Peyer's patch (tissue), 4 donors: ENCODE data around the gene SLC43A3. TPM values are rescaled to one million over a fixed set of nuclear protein-coding genes. Genes with fewer than 3 reads are reported as not detected.
"Not testable (repeated sequence)": the region's sequence is repeated elsewhere in the genome, so short reads cannot be mapped to it uniquely, and the experiment has no call there.

Source experiments
- DNase-seq, 3 donors: peaks; one replicate each; pipeline ENCODE4 v3.0.0-alpha.2; 2017 to 2019
- H3K27ac ChIP-seq, 4 donors: fragments of 200-600 bp; sonication (generic); one replicate each; pipeline ENCODE4 v1.5.1; 2016 to 2019
- H3K27me3 ChIP-seq, 2 donors: fragments of 200-600 bp; sonication (generic); one replicate each; pipeline ENCODE4 v1.5.1; 2019
- H3K36me3 ChIP-seq, 3 donors: fragments of 200-600 bp; sonication (generic); one replicate each; pipeline ENCODE4 v1.5.1; 2016 to 2019
- H3K4me1 ChIP-seq, 4 donors: fragments of 200-600 bp; sonication (generic); one replicate each; pipeline ENCODE4 v1.5.1; 2016 to 2019
- H3K4me3 ChIP-seq, 4 donors: fragments of 200-600 bp; sonication (generic); 1 replicate in 3 of 4; 2 replicates in 1 of 4; pipeline ENCODE4 v1.5.1; 2016 to 2019; ENCODE audit warnings: mild to moderate bottlenecking in 1 of 4
- H3K9me3 ChIP-seq, 4 donors: fragments of 200-600 bp; sonication (generic); one replicate each; pipeline ENCODE4 v1.5.1; 2016 to 2019; ENCODE audit warnings: mild to moderate bottlenecking in 1 of 4
- POLR2A ChIP-seq, 2 donors: fragments of 450-650 bp; IDR thresholded peaks; one replicate each; pipeline ENCODE4 v1.5.1; 2017; ENCODE audit warnings: antibody characterized with exemption in 2 of 2, mild to moderate bottlenecking in 2 of 2, moderate library complexity in 2 of 2
- total RNA-seq, 4 donors: library from RNA; depleted of rRNA; stranded (reverse); fragments of >200 nt; gene quantifications; one replicate each; pipeline ENCODE4 v1.1.0, GENCODE V29; 2016
- TF ChIP-seq, protein P1 (sequence below), 6 experiments: fragments of 450-650 bp in 4 of 6; fragments of 200-600 bp in 2 of 6; sonication (generic) in 1 of 6; IDR thresholded peaks; one replicate each; pipeline ENCODE4 v1.5.1; 2017 to 2019; ENCODE audit warnings: antibody characterized with exemption in 6 of 6, mild to moderate bottlenecking in 3 of 6, moderate library complexity in 1 of 6

The SLC43A3 gene
- total RNA-seq, 4 donors from 2014 or later = 5.1 to 38.8 (median 17.6) TPM

DNA sequence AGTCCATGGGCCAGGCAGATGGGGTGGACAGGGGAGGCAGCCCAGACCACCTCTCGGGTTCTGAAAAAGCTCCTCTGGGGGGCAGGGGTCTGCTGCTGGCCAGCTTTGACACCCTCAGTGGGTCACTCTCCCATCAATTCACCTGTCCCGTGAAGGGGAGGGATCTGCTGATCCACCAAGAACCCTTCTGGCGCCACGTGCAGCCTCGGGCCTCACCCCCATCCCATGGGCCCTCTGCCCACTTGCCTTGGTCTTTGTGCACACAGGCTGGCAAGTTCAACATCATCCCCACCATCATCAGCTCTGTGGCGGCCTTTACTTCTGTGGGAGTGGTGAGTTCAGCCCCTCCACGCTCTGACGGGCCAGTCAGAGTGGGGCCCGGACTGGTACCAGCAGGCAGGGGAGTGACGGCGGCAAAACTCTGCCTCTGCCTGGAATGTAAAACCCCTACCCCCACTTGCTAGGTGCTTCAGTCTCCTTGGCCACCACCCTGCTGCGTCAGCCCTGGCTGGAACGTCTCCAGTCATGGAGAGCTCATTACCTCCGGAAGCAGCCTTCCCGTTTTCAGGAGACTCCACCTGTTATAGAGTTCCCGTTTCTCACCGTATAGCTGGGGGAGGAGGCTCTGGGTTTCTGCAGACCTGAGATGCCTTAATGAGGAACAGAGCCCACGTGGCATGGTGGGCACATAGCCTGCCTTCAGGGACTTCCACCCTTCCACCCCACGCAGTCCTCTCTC lies 58.6 kb downstream of the SLC43A3 start:
- no peaks in the 10 kb centered on the region for H3K4me1 ChIP-seq
- no peak overlapping the region for H3K27ac ChIP-seq
- H3K27me3 ChIP-seq = no peaks in the 10 kb centered on the region
- no peak overlapping the region for H3K4me3 ChIP-seq
- TF ChIP-seq POLR2A (IDR thresholded peaks at IDR 0.05) = no peak
- TF ChIP-seq, protein P1, sequence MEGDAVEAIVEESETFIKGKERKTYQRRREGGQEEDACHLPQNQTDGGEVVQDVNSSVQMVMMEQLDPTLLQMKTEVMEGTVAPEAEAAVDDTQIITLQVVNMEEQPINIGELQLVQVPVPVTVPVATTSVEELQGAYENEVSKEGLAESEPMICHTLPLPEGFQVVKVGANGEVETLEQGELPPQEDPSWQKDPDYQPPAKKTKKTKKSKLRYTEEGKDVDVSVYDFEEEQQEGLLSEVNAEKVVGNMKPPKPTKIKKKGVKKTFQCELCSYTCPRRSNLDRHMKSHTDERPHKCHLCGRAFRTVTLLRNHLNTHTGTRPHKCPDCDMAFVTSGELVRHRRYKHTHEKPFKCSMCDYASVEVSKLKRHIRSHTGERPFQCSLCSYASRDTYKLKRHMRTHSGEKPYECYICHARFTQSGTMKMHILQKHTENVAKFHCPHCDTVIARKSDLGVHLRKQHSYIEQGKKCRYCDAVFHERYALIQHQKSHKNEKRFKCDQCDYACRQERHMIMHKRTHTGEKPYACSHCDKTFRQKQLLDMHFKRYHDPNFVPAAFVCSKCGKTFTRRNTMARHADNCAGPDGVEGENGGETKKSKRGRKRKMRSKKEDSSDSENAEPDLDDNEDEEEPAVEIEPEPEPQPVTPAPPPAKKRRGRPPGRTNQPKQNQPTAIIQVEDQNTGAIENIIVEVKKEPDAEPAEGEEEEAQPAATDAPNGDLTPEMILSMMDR (IDR thresholded peaks at IDR 0.05) = no peak
- no peaks in the 10 kb centered on the region for H3K9me3 ChIP-seq
- DNase-seq = no peak
- H3K36me3 ChIP-seq = no peaks in the 10 kb centered on the region

DNA sequence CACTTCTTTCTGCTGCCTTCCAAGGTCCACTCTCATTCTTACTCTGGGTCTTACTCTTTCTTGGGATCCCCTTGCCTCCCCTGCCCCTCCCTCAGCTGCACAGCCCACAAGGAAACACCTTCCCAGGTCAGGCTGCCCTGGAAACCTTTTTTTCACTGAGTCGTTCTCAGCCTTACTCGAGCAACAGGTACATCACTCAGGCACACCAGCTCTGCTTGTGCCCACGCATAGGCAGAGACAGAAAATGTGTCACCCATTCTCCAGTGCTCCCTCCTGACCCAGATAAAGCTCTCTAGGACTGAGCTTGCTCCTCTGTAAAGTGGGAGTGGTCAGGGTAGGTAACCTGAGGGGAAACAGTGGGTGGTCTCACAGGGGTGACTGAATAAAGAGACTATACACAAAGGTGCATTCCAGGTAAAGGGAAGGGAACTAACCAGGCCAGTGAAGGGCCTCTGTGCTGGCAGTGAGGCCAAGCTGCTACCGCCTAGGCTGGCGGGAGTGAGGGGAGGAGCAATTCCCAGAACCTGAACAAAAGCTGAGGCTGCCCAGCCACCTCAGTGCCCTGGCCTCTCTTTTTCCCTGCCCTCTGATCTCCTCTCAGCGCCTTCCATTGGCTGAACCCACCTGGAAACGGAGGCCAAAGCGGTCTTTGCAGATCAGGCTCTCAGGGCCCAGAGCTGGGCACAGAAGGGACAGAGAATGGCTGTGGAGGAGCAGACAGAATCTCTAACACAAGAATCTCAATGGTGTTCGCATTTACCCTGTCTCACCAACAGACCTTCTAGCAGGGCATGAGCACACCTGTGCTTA lies 61.9 kb downstream of the SLC43A3 start:
- H3K27ac ChIP-seq = no peak overlapping the region
- TF ChIP-seq, protein P1 (IDR thresholded peaks at IDR 0.05) = no peak
- no peak for TF ChIP-seq POLR2A (IDR thresholded peaks at IDR 0.05)
- H3K4me1 ChIP-seq = no peaks in the 10 kb centered on the region

DNA sequence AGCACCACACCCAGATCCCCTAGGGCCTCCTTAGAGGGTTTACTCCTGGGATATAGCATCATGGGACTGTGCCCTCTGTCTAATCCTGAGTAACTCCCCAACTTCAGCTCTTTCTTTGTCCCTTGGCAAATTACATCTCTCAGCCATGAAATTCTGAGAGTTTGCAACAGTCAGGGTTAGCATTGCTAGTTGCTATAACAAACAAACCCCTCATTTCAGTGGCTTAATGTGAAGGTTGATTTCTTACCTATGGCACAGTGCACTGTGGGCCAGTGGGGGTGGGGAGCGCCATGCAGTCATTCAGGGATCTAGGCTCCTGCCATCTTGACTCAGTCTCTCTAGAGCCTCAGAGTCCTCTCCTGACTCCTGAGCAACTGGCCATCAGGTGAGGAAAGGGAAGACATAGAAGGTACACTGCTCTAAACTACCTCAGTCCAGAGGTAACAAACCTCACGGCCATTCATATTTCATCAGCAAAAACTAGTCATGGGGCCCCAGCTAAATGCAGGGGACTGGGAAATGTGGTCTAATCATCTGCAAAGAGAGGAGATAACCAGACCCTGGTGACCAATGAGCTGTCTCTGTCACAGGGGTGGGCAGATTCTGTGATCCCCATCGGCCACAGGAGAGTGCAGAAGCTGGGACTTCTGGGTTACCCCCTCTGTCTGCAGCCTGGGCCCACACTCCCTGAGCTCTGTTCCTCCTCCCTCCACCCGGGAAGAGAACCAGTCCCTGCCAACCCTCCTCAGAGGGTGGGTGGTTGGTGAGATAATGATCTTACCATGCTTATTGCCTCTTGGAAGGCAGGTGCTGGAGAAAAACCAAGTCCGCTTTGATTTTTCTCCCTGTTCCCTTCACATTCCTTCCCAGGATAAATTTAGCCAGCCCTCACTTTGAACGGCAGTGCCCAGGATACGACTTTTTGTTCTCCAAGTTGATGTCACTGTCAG lies 63.5 kb downstream of the SLC43A3 start:
- no peaks in the 10 kb centered on the region for H3K9me3 ChIP-seq
- H3K4me3 ChIP-seq = no peak overlapping the region
- no peaks in the 10 kb centered on the region for H3K27me3 ChIP-seq
- TF ChIP-seq POLR2A (IDR thresholded peaks at IDR 0.05) = no peak
- TF ChIP-seq, protein P1 (IDR thresholded peaks at IDR 0.05) = no peak
- H3K4me1 ChIP-seq = no peaks in the 10 kb centered on the region
- no peaks in the 10 kb centered on the region for H3K36me3 ChIP-seq
- DNase-seq = no peak
- no peak overlapping the region for H3K27ac ChIP-seq

More for the DNA sequence above, 61.9 kb downstream of the SLC43A3 start:
- no peaks in the 10 kb centered on the region for H3K36me3 ChIP-seq
- H3K27me3 ChIP-seq = no peaks in the 10 kb centered on the region
- H3K4me3 ChIP-seq = no peak overlapping the region
- no peaks in the 10 kb centered on the region for H3K9me3 ChIP-seq
- no peak for DNase-seq

DNA sequence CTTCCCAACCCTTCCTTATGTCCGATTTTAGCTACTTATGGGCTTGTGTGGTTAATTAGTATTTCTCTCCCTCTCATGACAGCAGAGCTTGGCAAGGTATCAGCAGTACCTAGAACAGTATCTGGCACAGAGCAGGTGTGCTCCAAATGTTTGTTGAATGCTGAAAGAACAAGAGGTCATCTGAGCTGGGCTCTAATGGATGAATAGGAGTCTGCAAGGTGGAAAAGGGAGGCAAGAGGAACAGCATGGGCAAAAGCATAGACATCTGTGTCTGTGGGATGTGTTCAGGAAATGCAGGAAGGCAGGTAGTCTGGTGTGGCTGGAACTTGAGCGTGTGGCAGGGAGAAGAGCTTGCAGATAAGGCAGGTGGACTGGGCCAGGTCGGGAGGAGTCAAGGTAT lies 65.0 kb downstream of the SLC43A3 start:
- Histone ChIP-seq H3K27me3 (no peaks in the 10 kb centered on the region), H3K27ac (no peak overlapping the region), H3K9me3 (no peaks in the 10 kb centered on the region)

DNA sequence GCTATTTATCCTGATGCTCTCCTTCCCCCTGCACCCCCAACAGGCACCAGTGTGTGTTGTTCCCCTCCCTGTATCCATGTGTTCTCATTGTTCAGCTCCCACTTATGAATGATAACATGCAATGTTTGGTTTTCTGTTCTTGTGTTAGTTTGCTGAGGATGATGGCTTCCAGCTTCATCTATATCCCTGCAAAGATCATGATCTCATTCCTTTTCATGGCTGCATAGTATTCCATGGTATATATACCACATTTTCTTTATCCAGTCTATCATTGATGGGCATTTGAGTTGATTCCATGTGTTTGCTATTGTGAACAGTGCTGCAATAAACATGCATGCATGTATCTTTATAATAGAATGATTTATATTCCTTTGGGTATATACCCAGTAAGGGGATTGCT lies 65.5 kb downstream of the SLC43A3 start:
- not testable (repeated sequence) for H3K36me3 ChIP-seq, H3K27me3 ChIP-seq, H3K9me3 ChIP-seq, DNase-seq, H3K27ac ChIP-seq, H3K4me1 ChIP-seq, H3K4me3 ChIP-seq

More for the DNA sequence above, 65.0 kb downstream of the SLC43A3 start:
- Histone ChIP-seq H3K36me3 (no peaks in the 10 kb centered on the region), H3K4me3 (no peak overlapping the region), H3K4me1 (peaks cover 0 to 5% (median 0%) of the 10 kb centered on the region in 4 donors)
- TF ChIP-seq, protein P1 (IDR thresholded peaks at IDR 0.05) = no peak
- no peak for TF ChIP-seq POLR2A (IDR thresholded peaks at IDR 0.05)
- DNase-seq = no peak
